A172 (cell line): ENCODE measurements around the gene TMEM234. TPM values are rescaled to one million over a fixed set of nuclear protein-coding genes. Genes with fewer than 3 reads are reported as not detected.

ENCODE experiments used
- DNase-seq: peaks from one replicate; pipeline ENCODE4 v3.0.0-alpha.2; 2015; ENCODE audit warnings: low spot score
- total RNA-seq: library from RNA; depleted of rRNA; stranded (reverse); fragments of >200 nt; shearing (Covaris generic); gene quantifications from 2 replicates; pipeline ENCODE4 v1.2.3, GENCODE V29; 2014; rRNA removed

The TMEM234 gene
- total RNA-seq, 1 experiment from 2014 or later, result 5.5 TPM

- DNase-seq, result no peak
These were observed 43.6 kb downstream of the TMEM234 start for GRCh38 chr1:32178380-32179192.

- peak; percentile 22 for DNase-seq
These were observed 49.4 kb downstream of the TMEM234 start for GRCh38 chr1:32172621-32173245.

GRCh38 chr1:32170991-32171390, 51.2 kb downstream of the TMEM234 start:
- DNase-seq, result no peak

Other genes with a start within 250 kb of the TMEM234 start
- 58.0 and 70.0 TPM in 2 replicates for gene KHDRBS1, start 208.5 kb downstream of the TMEM234 start, total RNA-seq
- 1.5 and 3.0 TPM in 2 replicates for gene TMEM39B, start 149.4 kb downstream of the TMEM234 start, total RNA-seq
- 35.5 and 37.8 TPM in 2 replicates for gene KPNA6, start 114.3 kb downstream of the TMEM234 start, total RNA-seq
- 22.1 and 24.6 TPM in 2 replicates for gene TXLNA, start 42.7 kb downstream of the TMEM234 start, total RNA-seq
- gene CCDC28B, start 21.8 kb downstream of the TMEM234 start, total RNA-seq, result 5.7 and 9.1 TPM in 2 replicates
- gene IQCC, start 16.7 kb downstream of the TMEM234 start, total RNA-seq, result 0.45 TPM in 1 of 2 replicates, not detected in the other
- not detected in 2 replicates for gene DCDC2B, start 13.3 kb downstream of the TMEM234 start, total RNA-seq
- 283 and 299 TPM in 2 replicates for gene EIF3I, start 54 bp upstream of the TMEM234 start, total RNA-seq
- gene FAM167B, start 24.9 kb upstream of the TMEM234 start, total RNA-seq, result 5.8 and 8.5 TPM in 2 replicates
- not detected in 2 replicates for gene LCK, start 28.9 kb upstream of the TMEM234 start, total RNA-seq
- gene HDAC1, start 69.7 kb upstream of the TMEM234 start, total RNA-seq, result 61.0 and 61.8 TPM in 2 replicates
- gene MARCKSL1, start 113.9 kb upstream of the TMEM234 start, total RNA-seq, result 91.0 and 91.1 TPM in 2 replicates
- gene FAM229A, start 140.1 kb upstream of the TMEM234 start, total RNA-seq, result 0.34 and 0.45 TPM in 2 replicates
- gene TSSK3, start 140.2 kb upstream of the TMEM234 start, total RNA-seq, result 0.24 TPM in 1 of 2 replicates, not detected in the other
- gene BSDC1, start 172.1 kb upstream of the TMEM234 start, total RNA-seq, result 40.6 and 53.1 TPM in 2 replicates
- gene ZBTB8B, start 242.7 kb upstream of the TMEM234 start, total RNA-seq, result 0.02 and 0.07 TPM in 2 replicates